Raji (cell line): ENCODE data around the gene COL6A1.

Source experiments
- POLR2A ChIP-seq: IDR thresholded peaks from 2 replicates; pipeline ENCODE4 v1.6.1; 2011; ENCODE audit warnings: low read depth, low read length, control low read depth; ENCODE audit not compliant: insufficient read depth

Gene COL6A1

GRCh38 chr21:45941717-45942546, 39.6 kb upstream of the COL6A1 start:
- no peak for TF ChIP-seq POLR2A

- no peak for TF ChIP-seq POLR2A
Observed at GRCh38 chr21:45942755-45943629, 38.6 kb upstream of the COL6A1 start.

- TF ChIP-seq POLR2A = no peak
Observed at GRCh38 chr21:45943630-45944540, 37.7 kb upstream of the COL6A1 start.

- TF ChIP-seq POLR2A = no peak
Observed at GRCh38 chr21:45944601-45945000, 37.0 kb upstream of the COL6A1 start.

- no peak for TF ChIP-seq POLR2A
Observed at GRCh38 chr21:45945066-45945867, 36.3 kb upstream of the COL6A1 start.

- TF ChIP-seq POLR2A = no peak
Observed at GRCh38 chr21:45945868-45946210, 35.7 kb upstream of the COL6A1 start.

GRCh38 chr21:45947296-45947695, 34.3 kb upstream of the COL6A1 start:
- no peak for TF ChIP-seq POLR2A

GRCh38 chr21:45947716-45948255, 33.8 kb upstream of the COL6A1 start:
- no peak for TF ChIP-seq POLR2A

- no peak for TF ChIP-seq POLR2A
Observed at GRCh38 chr21:45948576-45949141, 32.9 kb upstream of the COL6A1 start.

- TF ChIP-seq POLR2A = no peak
Observed at GRCh38 chr21:45949928-45950739, 31.4 kb upstream of the COL6A1 start.

GRCh38 chr21:45950740-45951515, 30.6 kb upstream of the COL6A1 start:
- no peak for TF ChIP-seq POLR2A

GRCh38 chr21:45951676-45952075, 29.9 kb upstream of the COL6A1 start:
- TF ChIP-seq POLR2A = no peak

GRCh38 chr21:45952974-45953373, 28.6 kb upstream of the COL6A1 start:
- no peak for TF ChIP-seq POLR2A

- TF ChIP-seq POLR2A = no peak
Observed at GRCh38 chr21:45954261-45954660, 27.3 kb upstream of the COL6A1 start.
